ENCODE measurements around the gene HES3.

HES3 gene

DNA sequence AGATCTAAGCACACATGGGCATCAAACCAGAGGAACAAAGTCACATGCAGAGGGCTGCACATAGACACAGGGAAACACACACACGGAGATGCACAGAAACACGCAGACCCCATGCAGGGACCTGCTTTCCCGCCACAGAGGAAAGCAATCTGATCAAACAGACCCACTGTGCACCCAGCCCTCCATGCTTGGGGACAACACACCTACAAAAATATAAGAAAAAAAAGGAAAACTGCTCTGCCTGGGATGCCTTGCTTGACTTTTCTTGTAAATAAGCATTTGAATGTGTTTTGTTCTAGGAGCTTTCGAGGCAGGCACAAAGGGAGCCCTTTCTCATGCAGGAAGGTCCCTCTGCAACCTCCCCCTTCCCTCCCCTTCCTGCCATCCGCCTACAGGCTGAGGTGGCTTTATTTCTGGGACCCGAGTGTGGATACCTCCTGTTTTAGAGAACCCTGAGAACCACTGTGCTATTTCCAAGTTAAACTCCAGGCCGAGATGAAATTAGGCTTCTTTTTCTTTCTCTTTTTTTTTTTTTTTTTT lies 4.7 kb upstream of the HES3 start:
- Histone ChIP-seq H3K4me2 (ENCODE audit: low read length) (no peak overlapping the region), H2AFZ (no peak overlapping the region), H3K4me1 (no peaks in the 10 kb centered on the region), H3K9me3 (ENCODE audit: control insufficient read depth, low read length) (no peaks in the 10 kb centered on the region), H3K36me3 (ENCODE audit: control insufficient read depth, insufficient read depth, low read length) (no peaks in the 10 kb centered on the region), H3K27ac (no peak overlapping the region), H3K9ac (no peak overlapping the region), H3K79me2 (no peaks in the 10 kb centered on the region), H3K4me3 (ENCODE audit: low read depth, low read length) (no peak overlapping the region), H3K27me3 (ENCODE audit: control insufficient read depth, insufficient read depth, low read length) (peaks cover 9% of the 10 kb centered on the region)
- TF ChIP-seq, protein P1, sequence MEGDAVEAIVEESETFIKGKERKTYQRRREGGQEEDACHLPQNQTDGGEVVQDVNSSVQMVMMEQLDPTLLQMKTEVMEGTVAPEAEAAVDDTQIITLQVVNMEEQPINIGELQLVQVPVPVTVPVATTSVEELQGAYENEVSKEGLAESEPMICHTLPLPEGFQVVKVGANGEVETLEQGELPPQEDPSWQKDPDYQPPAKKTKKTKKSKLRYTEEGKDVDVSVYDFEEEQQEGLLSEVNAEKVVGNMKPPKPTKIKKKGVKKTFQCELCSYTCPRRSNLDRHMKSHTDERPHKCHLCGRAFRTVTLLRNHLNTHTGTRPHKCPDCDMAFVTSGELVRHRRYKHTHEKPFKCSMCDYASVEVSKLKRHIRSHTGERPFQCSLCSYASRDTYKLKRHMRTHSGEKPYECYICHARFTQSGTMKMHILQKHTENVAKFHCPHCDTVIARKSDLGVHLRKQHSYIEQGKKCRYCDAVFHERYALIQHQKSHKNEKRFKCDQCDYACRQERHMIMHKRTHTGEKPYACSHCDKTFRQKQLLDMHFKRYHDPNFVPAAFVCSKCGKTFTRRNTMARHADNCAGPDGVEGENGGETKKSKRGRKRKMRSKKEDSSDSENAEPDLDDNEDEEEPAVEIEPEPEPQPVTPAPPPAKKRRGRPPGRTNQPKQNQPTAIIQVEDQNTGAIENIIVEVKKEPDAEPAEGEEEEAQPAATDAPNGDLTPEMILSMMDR (IDR thresholded peaks at IDR 0.05) = no peak

- Histone ChIP-seq H3K4me2 (ENCODE audit: low read length) (no peak overlapping the region), H3K36me3 (ENCODE audit: control insufficient read depth, insufficient read depth, low read length) (no peaks in the 10 kb centered on the region), H3K79me2 (no peaks in the 10 kb centered on the region), H3K9ac (no peak overlapping the region), H3K4me3 (ENCODE audit: low read depth, low read length) (no peak overlapping the region), H3K4me1 (no peaks in the 10 kb centered on the region), H3K9me3 (ENCODE audit: control insufficient read depth, low read length) (no peaks in the 10 kb centered on the region), H3K27me3 (ENCODE audit: control insufficient read depth, insufficient read depth, low read length) (peaks cover 9% of the 10 kb centered on the region), H3K27ac (no peak overlapping the region), H2AFZ (no peak overlapping the region)
- TF ChIP-seq, protein P1 (IDR thresholded peaks at IDR 0.05) = no peak
These were observed 3.8 kb upstream of the HES3 start for GRCh38 chr1:6239950-6240768.

DNA sequence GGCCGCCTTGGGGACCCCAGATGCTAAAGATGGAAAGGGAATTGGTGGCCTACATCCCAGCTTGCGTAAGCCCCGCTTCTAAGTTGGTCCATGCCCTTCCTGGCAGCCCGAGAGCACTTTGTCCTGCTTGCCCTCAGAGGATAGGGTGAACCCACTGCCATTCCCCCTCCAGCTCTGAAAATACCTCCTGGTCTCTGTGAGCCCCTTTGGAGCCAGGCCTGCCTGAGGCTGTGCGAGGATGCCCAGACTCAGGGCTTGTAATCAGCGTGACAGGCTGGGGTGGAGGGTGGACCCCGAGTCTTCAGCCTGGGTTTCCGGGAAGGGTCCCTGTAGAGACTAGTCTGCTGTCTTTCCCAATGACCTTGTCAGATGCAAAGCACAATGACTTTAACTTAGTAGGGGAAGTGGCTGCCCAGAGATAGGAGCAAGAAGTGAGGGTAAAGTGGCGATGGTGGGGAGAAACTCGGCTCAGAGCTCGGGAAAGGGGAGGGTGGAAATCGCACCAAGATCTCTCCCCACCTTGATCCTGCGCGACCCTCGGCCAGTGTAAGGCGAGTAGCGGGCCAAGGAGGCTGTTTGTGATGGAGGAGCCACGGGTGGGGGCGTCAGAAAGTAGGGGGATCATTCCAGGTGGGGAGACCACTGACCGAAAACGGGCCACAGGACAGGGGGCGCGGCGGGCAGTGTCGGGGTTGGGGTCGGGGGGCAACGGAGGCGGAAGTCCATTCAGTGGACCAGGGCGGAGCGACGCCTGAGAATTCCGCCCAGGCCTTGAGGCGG lies 2.7 kb upstream of the HES3 start:
- no peak overlapping the region for H2AFZ ChIP-seq
- no peak overlapping the region for H3K4me2 ChIP-seq (ENCODE audit: low read length)
- H3K27me3 ChIP-seq (ENCODE audit: control insufficient read depth, insufficient read depth, low read length) = peaks cover 12% of the 10 kb centered on the region
- H3K4me1 ChIP-seq = no peaks in the 10 kb centered on the region
- TF ChIP-seq, protein P1 (IDR thresholded peaks at IDR 0.05) = no peak
- H3K36me3 ChIP-seq (ENCODE audit: control insufficient read depth, insufficient read depth, low read length) = no peaks in the 10 kb centered on the region
- H3K27ac ChIP-seq = no peak overlapping the region
- no peaks in the 10 kb centered on the region for H3K79me2 ChIP-seq
- H3K9ac ChIP-seq = no peak overlapping the region
- H3K4me3 ChIP-seq (ENCODE audit: low read depth, low read length) = no peak overlapping the region
- H3K9me3 ChIP-seq (ENCODE audit: control insufficient read depth, low read length) = no peaks in the 10 kb centered on the region

DNA sequence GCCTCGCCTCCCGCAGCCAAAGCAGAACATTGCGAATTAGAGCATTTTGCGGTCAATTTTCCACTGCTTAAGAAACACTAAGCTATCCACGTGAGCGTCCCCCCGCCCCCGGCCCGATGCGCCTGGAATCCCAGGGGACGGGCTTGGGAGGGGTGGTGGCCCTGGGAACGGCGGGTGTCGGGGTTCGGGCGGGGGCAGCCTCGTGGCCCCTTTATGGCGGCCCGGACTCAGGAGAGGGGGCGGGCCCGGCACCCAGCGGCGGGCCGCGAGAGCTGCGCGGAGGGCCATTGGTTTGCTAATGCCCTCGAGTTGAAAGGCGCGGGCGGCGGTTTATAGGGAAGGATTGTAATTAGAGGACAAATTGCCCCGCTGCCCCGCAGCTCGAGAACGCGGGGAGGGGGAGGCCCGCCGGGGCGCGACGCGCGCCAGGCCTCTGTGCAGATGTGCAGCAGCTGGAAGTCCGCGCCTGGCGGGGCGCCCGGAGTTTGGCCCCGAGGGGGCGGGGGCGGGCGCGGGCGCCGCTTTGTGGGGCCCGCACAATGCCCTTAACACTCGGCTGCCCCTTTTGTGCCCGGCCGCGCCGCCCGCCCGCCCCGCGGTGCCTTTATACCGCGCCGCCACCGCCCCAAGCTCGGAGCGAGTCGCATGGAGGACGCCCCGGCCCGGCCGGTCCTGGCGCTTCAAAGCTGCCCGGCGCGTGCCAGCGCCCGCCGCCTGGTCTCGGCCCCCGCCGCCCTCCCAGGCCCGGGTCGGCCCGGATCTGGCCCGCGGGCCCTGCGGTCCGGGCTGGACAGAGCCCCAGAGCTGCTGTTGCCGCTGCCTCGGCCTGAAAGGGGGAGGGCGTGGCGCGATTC lies 1.9 kb upstream of the HES3 start:
- TF ChIP-seq, protein P1 (IDR thresholded peaks at IDR 0.05) = no peak
- no peak overlapping the region for H3K27ac ChIP-seq
- H3K79me2 ChIP-seq = no peaks in the 10 kb centered on the region
- no peaks in the 10 kb centered on the region for H3K36me3 ChIP-seq (ENCODE audit: control insufficient read depth, insufficient read depth, low read length)
- H3K27me3 ChIP-seq (ENCODE audit: control insufficient read depth, insufficient read depth, low read length) = peaks cover 19% of the 10 kb centered on the region
- no peak overlapping the region for H2AFZ ChIP-seq
- peak overlapping the region; percentile 31 for H3K4me2 ChIP-seq (ENCODE audit: low read length)
- H3K9me3 ChIP-seq (ENCODE audit: control insufficient read depth, low read length) = no peaks in the 10 kb centered on the region
- no peak overlapping the region for H3K9ac ChIP-seq
- H3K4me3 ChIP-seq (ENCODE audit: low read depth, low read length) = no peak overlapping the region
- no peaks in the 10 kb centered on the region for H3K4me1 ChIP-seq

Data from parathyroid adenoma (tissue), 2 donors.